Kidney (tissue), 14 donors: ENCODE results near the gene FYTTD1. TPM values are rescaled to one million over a fixed set of nuclear protein-coding genes. Genes with fewer than 3 reads are reported as not detected.
A peak's percentile ranks its signal among the peaks of the same experiment; 100 is the strongest.

Experiments used
- DNase-seq, 5 donors: peaks; one replicate each; pipeline ENCODE4 v3.0.0-alpha.2; 2013 to 2020
- FAIRE-seq: peaks from 2 replicates; lab custom pipeline; 2012; peaks lifted over from hg19 to GRCh38; lab: Jason Lieb, UNC
- H3K27ac ChIP-seq, 2 donors: one replicate each; pipeline ENCODE4 v1.7.0; 2013; ENCODE audit warnings: low read depth in 2 of 2, low read length in 2 of 2, inconsistent platforms in 1 of 2
- H3K27me3 ChIP-seq: one replicate; pipeline ENCODE4 v1.7.1; 2013; ENCODE audit warnings: low read length, inconsistent platforms; ENCODE audit not compliant: control insufficient read depth, insufficient read depth
- H3K36me3 ChIP-seq, 3 donors: one replicate each; pipeline versions ENCODE4 v1.7.0 to v1.7.1; 2013; ENCODE audit warnings: low read length in 3 of 3, control low read depth in 1 of 3, inconsistent platforms in 1 of 3; ENCODE audit not compliant: insufficient read depth in 3 of 3, control insufficient read depth in 2 of 3
- H3K4me1 ChIP-seq, 3 donors: one replicate each; pipeline versions ENCODE4 v1.7.0 to v1.7.1; 2013; ENCODE audit warnings: low read length in 3 of 3, inconsistent platforms in 1 of 3, low read depth in 1 of 3; ENCODE audit not compliant: control insufficient read depth in 2 of 3, insufficient read depth in 2 of 3
- H3K4me3 ChIP-seq, 3 donors: one replicate each; pipeline versions ENCODE4 v1.7.0 to v1.8.1; 2013; ENCODE audit warnings: low read length in 3 of 3, control low read depth in 1 of 3, inconsistent platforms in 1 of 3
- H3K9ac ChIP-seq, 3 donors: one replicate each; pipeline versions ENCODE4 v1.7.0 to v1.7.1; 2013; ENCODE audit warnings: low read length in 3 of 3, control low read depth in 1 of 3, inconsistent platforms in 1 of 3
- H3K9me3 ChIP-seq, 3 donors: one replicate each; pipeline versions ENCODE4 v1.7.0 to v1.7.1; 2013; ENCODE audit warnings: low read length in 3 of 3, control low read depth in 1 of 3, inconsistent platforms in 1 of 3; ENCODE audit not compliant: control insufficient read depth in 2 of 3, insufficient read depth in 1 of 3
- CTCF ChIP-seq: IDR thresholded peaks from 3 replicates; pipeline ENCODE4 v1.5.1; 2012; ENCODE audit warnings: mild to moderate bottlenecking, moderate library complexity, borderline replicate concordance; ENCODE audit not compliant: insufficient read depth; ENCODE audit errors: extremely low read depth
- intact Hi-C: fragments of 100-400 bp; cut with DNase I; formaldehyde crosslinking; loops from one replicate; pipeline ENCODE4 v1.11.1; 2022
- polyA plus RNA-seq: library from polyadenylated mRNA; stranded (reverse); fragments of 350-450 nt; fragmentation: Illumina TruSeq; extraction: RNeasy Lipid Tissue Mini Kit (QIAGEN cat#74804); gene quantifications from one replicate; pipeline ENCODE4 v1.2.3, GENCODE V29; 2014; ENCODE audit warnings: low read depth, low replicate concordance; ENCODE audit not compliant: insufficient read depth
- total RNA-seq: library from RNA; stranded (reverse); fragmentation: NEBNext Ultra II Directional; extraction: Animal tissue kit (Norgen Biotek cat#: 25700); gene quantifications from one replicate; pipeline ENCODE4 v1.2.1, GENCODE V29; 2021
- donor health status: control.
- donor health status: control.
- donor health status: control.
- donor health status: control.
- donor health status: control.
- donor health status: DM: yes; HTN: yes; CAD: no.
- donor health status: Normal renal cell carcinoma (clear cell type).

Gene FYTTD1
- total and polyA plus RNA-seq, 2 donors from 2014 or later, result 11.9 to 53.7 TPM

GRCh38 chr3:197746209-197746608, 3.5 kb upstream of the FYTTD1 start:
- DNase-seq (no peak), FAIRE-seq (no peak)
- Histone ChIP-seq H3K27me3 (no peaks in the 10 kb centered on the region), H3K36me3 (no peaks in the 10 kb centered on the region), H3K9me3 (no peaks in the 10 kb centered on the region), H3K9ac (no peak overlapping the region), H3K27ac (no peak overlapping the region), H3K4me3 (no peak overlapping the region), H3K4me1 (peaks cover 0 to 4% (median 0%) of the 10 kb centered on the region in 3 donors)
- intact Hi-C loops, result no loop called here
- no peak for TF ChIP-seq CTCF

- DNase-seq, result no peak
- Histone ChIP-seq H3K9me3 (no peaks in the 10 kb centered on the region), H3K9ac (no peak overlapping the region), H3K4me3 (no peak overlapping the region), H3K27ac (no peak overlapping the region), H3K4me1 (peaks cover 0 to 4% (median 0%) of the 10 kb centered on the region in 3 donors), H3K36me3 (no peaks in the 10 kb centered on the region), H3K27me3 (no peaks in the 10 kb centered on the region)
- intact Hi-C loops, result no loop called here
- no peak for TF ChIP-seq CTCF
- no peak for FAIRE-seq
Measured at GRCh38 chr3:197746801-197747237, 2.9 kb upstream of the FYTTD1 start.

GRCh38 chr3:197748597-197749314, 927 bp upstream of the FYTTD1 start:
- Histone ChIP-seq H3K9ac (peak overlapping the region; percentile 21 to 76 (median 31)), H3K9me3 (no peaks in the 10 kb centered on the region)

More at GRCh38 chr3:197748597-197749314, 927 bp upstream of the FYTTD1 start:
- DNase-seq (peak in 2 of 5 donors; percentile 19 to 33), FAIRE-seq (no peak)
- intact Hi-C loops, result no loop called here
- Histone ChIP-seq H3K36me3 (no peaks in the 10 kb centered on the region), H3K4me3 (peak overlapping the region; percentile 78 to 95 (median 93)), H3K27me3 (no peaks in the 10 kb centered on the region), H3K4me1 (peaks cover 0 to 8% (median 0%) of the 10 kb centered on the region in 3 donors), H3K27ac (peak overlapping the region; percentile 93 to 97)
- TF ChIP-seq CTCF, result no peak
